Smooth muscle cell (in vitro differentiated cells): ENCODE data around the gene KLK15. TPM values are rescaled to one million over a fixed set of nuclear protein-coding genes. Genes with fewer than 3 reads are reported as not detected.

Source experiments
- DNase-seq: peaks from one replicate; lab custom pipeline; 2025; ENCODE audit not compliant: unreplicated experiment; lab: John Stamatoyannopoulos, UW
- H2AFZ ChIP-seq: fragments of 200-600 bp; sonication (generic); 2 replicates; pipeline ENCODE4 v1.6.0; 2016; ENCODE audit warnings: antibody characterized with exemption, low read depth, mild to moderate bottlenecking
- H3F3A ChIP-seq: fragments of 200-600 bp; sonication (generic); 2 replicates; pipeline ENCODE4 v1.6.0; 2017; ENCODE audit warnings: antibody characterized with exemption, low read depth
- H3K27ac ChIP-seq: fragments of 200-600 bp; sonication (generic); 2 replicates; pipeline ENCODE4 v1.5.1; 2016; ENCODE audit warnings: low read depth, mild to moderate bottlenecking
- H3K27me3 ChIP-seq: fragments of 200-600 bp; sonication (generic); 2 replicates; pipeline ENCODE4 v1.6.1; 2016; ENCODE audit warnings: low read depth, mild to moderate bottlenecking
- H3K36me3 ChIP-seq: fragments of 200-600 bp; sonication (generic); 2 replicates; pipeline ENCODE4 v1.5.1; 2016; ENCODE audit warnings: low read depth
- H3K4me1 ChIP-seq: fragments of 200-600 bp; sonication (generic); 2 replicates; pipeline ENCODE4 v1.5.1; 2016; ENCODE audit warnings: low read depth
- H3K4me2 ChIP-seq: fragments of 200-600 bp; sonication (generic); 2 replicates; pipeline ENCODE4 v1.6.0; 2016; ENCODE audit warnings: mild to moderate bottlenecking
- H3K4me3 ChIP-seq: fragments of 200-600 bp; sonication (generic); 2 replicates; pipeline ENCODE4 v1.5.1; 2016; ENCODE audit warnings: mild to moderate bottlenecking
- H3K79me2 ChIP-seq: fragments of 200-600 bp; sonication (generic); 2 replicates; pipeline ENCODE4 v1.6.0; 2016; ENCODE audit warnings: low read depth, mild to moderate bottlenecking
- H3K9ac ChIP-seq: fragments of 200-600 bp; sonication (generic); 2 replicates; pipeline ENCODE4 v1.6.0; 2016; ENCODE audit warnings: low read depth
- H3K9me3 ChIP-seq: fragments of 200-600 bp; sonication (generic); replicated peaks from 2 replicates; pipeline ENCODE4 v1.5.1; 2016; ENCODE audit warnings: low read depth
- H4K20me1 ChIP-seq: fragments of 200-600 bp; sonication (generic); 2 replicates; pipeline ENCODE4 v1.6.0; 2016; ENCODE audit warnings: low read depth
- WGBS: methylation state at CpG from one replicate; pipeline ENCODE4 v1.1.7; 2016; ENCODE audit warnings: low lambda C conversion rate; 5-methylcytosine and 5-hydroxymethylcytosine counted together
- polyA plus RNA-seq: library from polyadenylated mRNA; unstranded; fragments of >200 nt; fragmentation: Nextera tagmentation; extraction: Ambion mirVana; gene quantifications from 2 replicates; pipeline ENCODE4 v1.2.1, GENCODE V29; 2016
- total RNA-seq: library from RNA; depleted of rRNA; stranded (reverse); fragments of >200 nt; gene quantifications from 2 replicates; pipeline ENCODE4 v1.2.3, GENCODE V29; 2014
- TF ChIP-seq, protein P1 (sequence below): fragments of 200-600 bp; sonication (generic); IDR thresholded peaks from 2 replicates; pipeline ENCODE4 v1.5.1; 2017; ENCODE audit warnings: borderline replicate concordance, mild to moderate bottlenecking, antibody characterized with exemption; ENCODE audit not compliant: insufficient read depth, poor library complexity, severe bottlenecking

The KLK15 gene
- total and polyA plus RNA-seq, 2 experiments from 2014 or later = not detected

GRCh38 chr19:50799547-50799851, 33.9 kb downstream of the KLK15 start:
- Histone ChIP-seq H3K36me3 (no peaks in the 10 kb centered on the region), H3K9ac (no peak overlapping the region), H3K27ac (no peak overlapping the region), H2AFZ (no peak overlapping the region), H3K79me2 (peaks cover 27% of the 10 kb centered on the region), H3K4me3 (no peak overlapping the region), H3F3A (no peaks in the 10 kb centered on the region), H3K9me3 (no peaks in the 10 kb centered on the region), H3K4me2 (no peak overlapping the region), H4K20me1 (peaks cover 66% of the 10 kb centered on the region), H3K27me3 (no peaks in the 10 kb centered on the region), H3K4me1 (peaks cover 17% of the 10 kb centered on the region)
- TF ChIP-seq, protein P1, sequence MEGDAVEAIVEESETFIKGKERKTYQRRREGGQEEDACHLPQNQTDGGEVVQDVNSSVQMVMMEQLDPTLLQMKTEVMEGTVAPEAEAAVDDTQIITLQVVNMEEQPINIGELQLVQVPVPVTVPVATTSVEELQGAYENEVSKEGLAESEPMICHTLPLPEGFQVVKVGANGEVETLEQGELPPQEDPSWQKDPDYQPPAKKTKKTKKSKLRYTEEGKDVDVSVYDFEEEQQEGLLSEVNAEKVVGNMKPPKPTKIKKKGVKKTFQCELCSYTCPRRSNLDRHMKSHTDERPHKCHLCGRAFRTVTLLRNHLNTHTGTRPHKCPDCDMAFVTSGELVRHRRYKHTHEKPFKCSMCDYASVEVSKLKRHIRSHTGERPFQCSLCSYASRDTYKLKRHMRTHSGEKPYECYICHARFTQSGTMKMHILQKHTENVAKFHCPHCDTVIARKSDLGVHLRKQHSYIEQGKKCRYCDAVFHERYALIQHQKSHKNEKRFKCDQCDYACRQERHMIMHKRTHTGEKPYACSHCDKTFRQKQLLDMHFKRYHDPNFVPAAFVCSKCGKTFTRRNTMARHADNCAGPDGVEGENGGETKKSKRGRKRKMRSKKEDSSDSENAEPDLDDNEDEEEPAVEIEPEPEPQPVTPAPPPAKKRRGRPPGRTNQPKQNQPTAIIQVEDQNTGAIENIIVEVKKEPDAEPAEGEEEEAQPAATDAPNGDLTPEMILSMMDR = no peak
- WGBS = 95% methylated on average over 3 of the region's 3 CpGs
- DNase-seq = no peak

- Histone ChIP-seq H3K27me3 (no peaks in the 10 kb centered on the region), H2AFZ (no peak overlapping the region), H4K20me1 (peaks cover 66% of the 10 kb centered on the region), H3K79me2 (peaks cover 23% of the 10 kb centered on the region), H3K36me3 (no peaks in the 10 kb centered on the region), H3K4me3 (no peak overlapping the region), H3F3A (no peaks in the 10 kb centered on the region), H3K4me2 (no peak overlapping the region), H3K4me1 (peaks cover 17% of the 10 kb centered on the region), H3K27ac (no peak overlapping the region), H3K9ac (no peak overlapping the region), H3K9me3 (no peaks in the 10 kb centered on the region)
- WGBS = 93% methylated on average over 21 of the region's 21 CpGs
- TF ChIP-seq, protein P1 = no peak
- DNase-seq = no peak
Observed at GRCh38 chr19:50798659-50799546, 34.5 kb downstream of the KLK15 start.

GRCh38 chr19:50797781-50798658, 35.4 kb downstream of the KLK15 start:
- Histone ChIP-seq H3K27ac (no peak overlapping the region), H4K20me1 (peaks cover 59% of the 10 kb centered on the region), H3K79me2 (peaks cover 14% of the 10 kb centered on the region), H3K4me2 (no peak overlapping the region), H3F3A (no peaks in the 10 kb centered on the region), H3K9me3 (no peaks in the 10 kb centered on the region), H3K36me3 (no peaks in the 10 kb centered on the region), H3K27me3 (no peaks in the 10 kb centered on the region), H3K4me3 (no peak overlapping the region), H2AFZ (no peak overlapping the region), H3K4me1 (peaks cover 9% of the 10 kb centered on the region), H3K9ac (no peak overlapping the region)
- 94% methylated on average over 18 of the region's 18 CpGs for WGBS
- no peak for DNase-seq
- TF ChIP-seq, protein P1 = no peak
